ENCODE measurements around the gene PVALEF.

The PVALEF gene

GRCh38 chr17:81130385-81131361 lies 34.6 kb upstream of the PVALEF start:
- no peak for TF ChIP-seq CTCF (IDR thresholded peaks at IDR 0.05; ENCODE audit: low read depth, low read length)
- Histone ChIP-seq H3K4me3 (ENCODE audit: low read depth, low read length) (no peak overlapping the region), H3K27me3 (ENCODE audit: insufficient read depth, low read depth, severe bottlenecking) (no peaks in the 10 kb centered on the region), H3K36me3 (no peaks in the 10 kb centered on the region), H3K27ac (no peak overlapping the region), H3K9me3 (ENCODE audit: severe bottlenecking) (no peaks in the 10 kb centered on the region)
- no peak for DNase-seq

- Histone ChIP-seq H3K9me3 (ENCODE audit: severe bottlenecking) (no peaks in the 10 kb centered on the region), H3K4me3 (ENCODE audit: low read depth, low read length) (no peak overlapping the region), H3K27me3 (ENCODE audit: insufficient read depth, low read depth, severe bottlenecking) (no peaks in the 10 kb centered on the region), H3K36me3 (no peaks in the 10 kb centered on the region), H3K27ac (no peak overlapping the region)
- DNase-seq, result no peak
- no peak for TF ChIP-seq CTCF (IDR thresholded peaks at IDR 0.05; ENCODE audit: low read depth, low read length)
Observed at GRCh38 chr17:81131486-81132196, 33.7 kb upstream of the PVALEF start.

- Histone ChIP-seq H3K9me3 (ENCODE audit: severe bottlenecking) (no peaks in the 10 kb centered on the region), H3K27me3 (ENCODE audit: insufficient read depth, low read depth, severe bottlenecking) (no peaks in the 10 kb centered on the region), H3K27ac (no peak overlapping the region), H3K36me3 (no peaks in the 10 kb centered on the region), H3K4me3 (ENCODE audit: low read depth, low read length) (no peak overlapping the region)
- DNase-seq, result no peak
- no peak for TF ChIP-seq CTCF (IDR thresholded peaks at IDR 0.05; ENCODE audit: low read depth, low read length)
Observed at GRCh38 chr17:81132197-81132540, 33.1 kb upstream of the PVALEF start.

- Histone ChIP-seq H3K36me3 (no peaks in the 10 kb centered on the region), H3K9me3 (ENCODE audit: severe bottlenecking) (no peaks in the 10 kb centered on the region), H3K4me3 (ENCODE audit: low read depth, low read length) (no peak overlapping the region), H3K27ac (no peak overlapping the region), H3K27me3 (ENCODE audit: insufficient read depth, low read depth, severe bottlenecking) (no peaks in the 10 kb centered on the region)
- no peak for DNase-seq
- TF ChIP-seq CTCF (IDR thresholded peaks at IDR 0.05; ENCODE audit: low read depth, low read length), result no peak
Observed at GRCh38 chr17:81132770-81133723, 32.3 kb upstream of the PVALEF start.

GRCh38 chr17:81134064-81134781 lies 31.1 kb upstream of the PVALEF start:
- Histone ChIP-seq H3K36me3 (no peaks in the 10 kb centered on the region), H3K27me3 (ENCODE audit: insufficient read depth, low read depth, severe bottlenecking) (no peaks in the 10 kb centered on the region), H3K4me3 (ENCODE audit: low read depth, low read length) (no peak overlapping the region), H3K9me3 (ENCODE audit: severe bottlenecking) (no peaks in the 10 kb centered on the region), H3K27ac (no peak overlapping the region; the same call in 1 of the 2 replicates)
- no peak for DNase-seq
- TF ChIP-seq CTCF (IDR thresholded peaks at IDR 0.05; ENCODE audit: low read depth, low read length), result no peak

Measured in WERI-Rb-1 (cell line).